Fibroblast of gingiva (primary cell): Measurements from ENCODE around the gene F8.

ENCODE experiments used
- DNase-seq: peaks from one replicate; pipeline ENCODE4 v3.0.0-alpha.2; 2011; ENCODE audit warnings: low read depth

The F8 gene

DNA sequence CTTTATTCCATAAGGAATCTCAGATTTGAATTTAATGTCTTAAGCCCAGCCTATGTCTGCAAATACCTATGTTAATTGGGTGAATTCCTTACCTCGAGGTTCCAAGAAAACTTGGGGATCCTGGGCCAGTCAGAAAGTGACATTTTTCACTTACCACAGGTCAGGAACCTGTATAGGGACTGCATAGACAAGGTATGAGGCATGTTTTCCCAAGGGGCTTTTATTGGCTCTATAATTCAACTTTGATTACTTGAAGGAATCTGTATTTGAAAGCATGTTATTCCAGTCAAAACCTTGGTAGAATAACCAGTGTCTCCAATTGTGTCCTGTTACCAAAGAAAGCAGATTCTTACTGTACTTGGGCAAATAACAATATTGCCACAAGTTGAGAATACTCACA, 208.7 kb downstream of the F8 start:
- DNase-seq = no peak

DNA sequence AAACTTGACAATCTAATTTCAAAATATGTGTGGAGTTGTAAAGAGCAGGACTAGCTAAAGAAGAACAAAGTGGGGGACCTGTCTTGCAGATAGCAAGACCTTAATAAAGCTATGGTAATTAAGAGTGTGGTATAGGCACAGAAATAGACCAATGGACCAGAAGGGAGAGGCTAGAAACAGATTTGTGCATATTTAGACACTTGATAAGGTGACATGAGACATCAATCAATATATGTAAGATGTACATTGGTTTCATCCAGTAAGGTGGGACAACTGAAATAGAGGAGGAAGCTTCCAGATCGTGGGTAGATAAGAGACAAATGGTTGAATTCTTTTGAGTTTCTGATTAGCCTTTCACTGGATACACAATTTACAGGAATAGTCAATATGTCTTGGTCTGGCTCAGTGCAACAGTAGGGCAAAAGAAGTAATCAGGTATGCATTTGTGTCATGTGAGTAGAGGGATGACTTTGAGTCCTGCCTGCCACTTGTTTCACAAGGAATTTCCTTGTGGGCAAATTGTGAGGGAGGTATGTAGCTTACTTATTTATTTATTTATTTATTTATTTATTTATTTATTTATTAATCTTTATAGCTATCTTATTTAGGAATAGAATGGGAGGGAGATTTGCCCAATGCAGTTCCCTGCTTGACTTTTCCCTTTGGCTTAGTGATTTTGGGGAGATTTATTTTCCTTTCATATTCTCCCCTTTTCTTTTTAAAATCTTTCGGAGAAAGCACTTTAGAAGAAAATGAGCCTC, 210.0 kb downstream of the F8 start:
- DNase-seq = no peak

DNA sequence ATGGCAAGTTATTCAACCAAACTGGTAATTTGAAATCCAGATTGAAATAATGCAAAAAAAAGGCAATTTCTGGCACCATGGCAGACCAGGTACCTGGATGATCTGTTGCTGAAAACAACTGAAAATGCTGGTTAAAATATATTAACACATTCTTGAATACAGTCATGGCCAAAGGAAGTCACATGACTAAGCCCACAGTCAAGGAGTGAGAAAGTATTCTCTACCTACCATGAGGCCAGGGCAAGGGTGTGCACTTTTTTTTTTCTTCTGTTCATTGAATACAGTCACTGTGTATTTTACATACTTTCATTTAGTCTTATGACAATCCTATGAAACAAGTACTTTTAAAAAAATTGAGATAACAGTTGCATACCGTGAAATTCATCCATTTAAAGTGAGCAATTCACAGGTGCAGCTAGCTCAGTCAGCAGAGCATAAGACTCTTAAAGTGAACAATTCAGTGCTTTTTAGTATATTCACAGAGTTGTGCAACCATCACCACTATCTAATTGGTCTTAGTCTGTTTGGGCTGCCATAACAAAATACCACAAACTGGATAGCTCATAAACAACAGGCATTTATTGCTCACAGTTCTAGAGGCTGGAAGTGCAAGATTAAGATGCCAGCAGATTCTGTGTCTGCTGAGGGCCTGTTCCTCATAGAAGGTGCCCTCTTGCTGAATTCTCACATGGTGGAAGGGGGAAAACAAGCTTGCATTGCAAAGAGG, 212.4 kb downstream of the F8 start:
- no peak for DNase-seq

DNA sequence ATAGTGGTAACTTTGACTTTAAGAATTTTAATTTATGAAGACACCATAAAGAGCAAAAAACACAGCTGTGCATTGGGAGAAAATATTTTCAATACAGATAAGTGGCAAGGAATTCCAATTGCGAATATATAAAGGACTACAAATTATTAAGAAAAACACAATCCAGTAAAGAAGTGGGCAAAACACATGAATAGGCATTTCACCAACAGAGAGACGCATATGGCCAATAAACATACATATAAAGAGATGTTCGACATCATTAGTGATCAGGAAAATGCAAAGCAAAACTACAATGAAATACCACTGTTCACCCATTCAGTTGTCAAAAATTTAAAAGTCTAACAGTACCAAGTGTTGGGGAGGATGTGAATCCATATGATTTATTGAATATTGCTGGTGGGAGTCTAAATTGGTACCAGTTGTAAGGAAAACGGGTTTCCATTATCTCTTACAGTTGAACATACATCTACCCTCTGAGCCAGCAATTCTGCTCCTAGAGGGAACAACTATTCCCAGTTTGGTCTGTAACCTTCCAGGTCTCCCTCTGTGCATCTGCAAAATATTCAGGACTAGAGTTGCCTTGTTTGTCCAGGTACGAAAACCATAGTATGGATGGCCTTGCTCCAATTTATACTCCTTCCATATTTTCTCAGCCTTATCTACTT, 215.6 kb downstream of the F8 start:
- DNase-seq = no peak

DNA sequence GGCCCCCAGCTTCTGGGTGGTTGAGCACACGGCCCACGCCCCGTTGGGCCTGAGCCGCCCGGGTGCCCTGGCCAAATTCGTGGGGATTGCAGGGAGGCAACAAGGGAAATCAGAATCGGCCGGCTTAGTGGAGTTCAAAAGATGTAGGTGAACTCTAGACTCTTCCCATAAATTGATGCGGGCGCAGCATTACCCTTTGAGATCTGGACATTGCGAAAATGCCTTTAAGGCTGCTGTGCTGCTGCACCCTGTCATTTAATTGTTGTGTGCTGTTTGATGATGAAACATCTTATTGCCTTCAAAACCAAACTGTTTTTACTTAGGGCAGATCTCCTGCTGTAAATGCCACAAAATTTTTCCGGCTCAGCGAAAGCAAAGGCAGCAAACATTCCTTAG, 216.8 kb downstream of the F8 start:
- DNase-seq = peak; percentile 63

DNA sequence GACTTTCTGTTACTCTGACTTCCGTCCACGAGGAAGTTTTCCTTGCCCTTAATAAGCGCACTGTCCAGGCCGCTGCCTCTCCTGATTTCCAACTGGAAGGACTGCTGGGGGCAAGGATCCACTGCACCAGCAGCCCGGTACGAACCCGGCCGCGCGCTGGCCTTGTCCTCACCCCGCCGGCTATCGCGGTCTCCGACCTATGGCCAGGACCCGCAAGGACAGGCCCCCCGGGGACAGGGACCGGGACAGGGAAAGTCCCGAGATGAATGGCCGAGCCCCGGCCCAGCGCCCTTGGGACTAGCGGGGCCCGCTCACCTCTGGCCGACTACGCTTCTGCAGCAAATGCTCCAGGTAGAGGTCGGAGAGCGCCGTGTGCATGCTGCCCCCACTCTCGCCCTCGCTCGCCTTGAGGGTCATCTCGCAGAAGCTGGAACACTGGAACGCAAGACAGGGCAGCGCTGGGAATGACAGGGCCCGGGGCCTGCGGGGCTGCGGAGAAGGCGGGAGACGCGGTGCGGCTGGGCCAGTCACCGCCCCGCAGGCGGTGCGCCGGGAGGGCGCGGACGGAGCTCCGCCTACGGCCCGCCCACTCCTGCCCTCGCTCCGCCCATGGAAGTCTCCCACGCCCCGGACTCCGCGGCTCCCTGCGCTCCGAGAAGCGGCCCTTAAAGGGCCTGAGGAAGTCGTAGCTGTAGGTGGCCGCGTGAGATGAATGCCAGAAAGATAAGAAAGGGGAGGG, 217.4 kb downstream of the F8 start, which contains the start of gene MPP1:
Gene MPP1, minus strand, starts transcription at position 529 of the 739 bp plus-strand sequence. Its CDS starts 112 bp downstream, at position 417.
- DNase-seq = peak; percentile 68

DNA sequence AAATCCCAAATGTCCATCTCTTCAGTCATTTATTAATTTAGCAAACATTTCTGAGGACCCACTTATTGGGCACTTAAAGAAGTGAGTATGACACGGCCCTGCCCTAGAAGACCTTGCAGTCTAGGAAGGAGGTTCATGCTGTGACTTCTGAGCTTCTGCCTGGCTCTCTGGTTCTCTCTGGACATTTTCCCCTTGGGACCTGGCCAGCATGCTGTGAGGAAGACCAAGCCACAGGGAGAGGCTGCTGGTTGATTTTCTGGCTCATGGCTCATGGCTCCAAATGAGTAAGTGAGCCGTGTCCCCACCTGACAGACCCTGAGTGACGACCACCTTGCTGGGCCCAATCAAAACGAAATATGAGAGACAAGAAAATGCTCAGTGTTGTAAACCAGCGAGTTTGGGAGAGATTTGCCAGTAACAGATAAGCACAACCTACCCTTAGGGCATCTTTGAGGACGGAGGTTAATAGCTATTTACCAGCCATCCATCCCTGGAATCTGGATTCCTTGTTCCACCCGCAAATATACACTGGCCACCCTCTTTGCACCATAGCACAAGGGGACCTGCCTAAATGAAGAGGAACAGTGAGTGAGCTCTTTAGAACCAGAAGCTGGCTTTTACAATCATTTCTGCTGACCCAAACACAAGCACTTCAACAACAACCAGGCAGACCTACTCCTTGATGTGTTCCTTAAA, 218.1 kb downstream of the F8 start:
- DNase-seq = no peak

DNA sequence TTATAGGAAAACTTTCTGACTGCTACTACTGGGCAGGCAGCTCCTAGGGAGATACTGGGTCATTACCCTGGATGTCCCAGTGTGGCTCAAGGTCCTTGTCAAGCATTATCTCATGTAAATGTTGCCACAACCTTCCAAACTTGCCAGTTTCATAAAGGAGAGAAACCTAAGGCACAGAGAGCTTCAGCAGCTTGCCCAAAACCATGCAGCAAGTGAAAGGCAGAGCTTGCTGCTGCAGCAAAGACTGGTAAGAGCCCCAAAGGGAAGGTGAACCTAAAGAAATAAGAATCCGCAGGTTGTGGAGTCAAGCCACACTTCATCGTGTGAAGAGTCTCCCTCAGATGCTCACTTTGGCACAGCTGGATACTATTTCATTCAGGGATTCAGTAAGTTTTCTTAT, 219.6 kb downstream of the F8 start:
- DNase-seq = no peak

DNA sequence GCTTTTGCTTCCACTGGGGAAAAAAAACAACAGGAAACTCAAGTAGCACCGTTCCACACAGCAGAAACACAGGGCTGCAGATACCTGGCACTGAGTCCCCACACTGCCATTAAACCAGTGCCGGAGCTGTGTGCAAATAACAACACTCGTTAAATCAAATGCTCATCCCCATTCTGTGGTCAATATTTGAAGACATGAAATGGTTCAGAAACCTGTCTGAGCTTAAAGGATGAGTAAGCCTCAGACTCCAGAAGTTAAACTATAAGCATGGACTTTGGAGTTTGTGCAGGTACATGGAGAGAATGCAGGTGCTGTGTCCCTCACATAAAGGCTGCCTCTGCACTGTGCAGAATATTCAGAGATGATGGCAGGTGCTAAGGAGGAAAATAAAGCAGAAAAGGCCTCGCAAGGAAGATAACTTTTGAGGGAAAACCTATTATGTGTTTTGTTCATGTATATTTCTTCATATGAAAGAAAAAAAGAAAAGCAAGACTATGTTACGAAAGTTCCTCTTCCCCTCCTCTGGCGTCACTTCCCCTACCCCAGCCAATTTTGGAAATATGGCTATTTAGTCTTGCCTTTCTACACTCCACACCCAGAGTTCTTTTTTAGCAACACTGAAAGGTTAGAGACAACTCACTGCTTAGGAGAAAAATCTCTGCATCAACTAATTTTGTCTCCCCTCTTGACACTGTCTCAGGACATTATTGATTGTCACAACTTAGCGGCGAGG, 221.9 kb downstream of the F8 start:
- no peak for DNase-seq

DNA sequence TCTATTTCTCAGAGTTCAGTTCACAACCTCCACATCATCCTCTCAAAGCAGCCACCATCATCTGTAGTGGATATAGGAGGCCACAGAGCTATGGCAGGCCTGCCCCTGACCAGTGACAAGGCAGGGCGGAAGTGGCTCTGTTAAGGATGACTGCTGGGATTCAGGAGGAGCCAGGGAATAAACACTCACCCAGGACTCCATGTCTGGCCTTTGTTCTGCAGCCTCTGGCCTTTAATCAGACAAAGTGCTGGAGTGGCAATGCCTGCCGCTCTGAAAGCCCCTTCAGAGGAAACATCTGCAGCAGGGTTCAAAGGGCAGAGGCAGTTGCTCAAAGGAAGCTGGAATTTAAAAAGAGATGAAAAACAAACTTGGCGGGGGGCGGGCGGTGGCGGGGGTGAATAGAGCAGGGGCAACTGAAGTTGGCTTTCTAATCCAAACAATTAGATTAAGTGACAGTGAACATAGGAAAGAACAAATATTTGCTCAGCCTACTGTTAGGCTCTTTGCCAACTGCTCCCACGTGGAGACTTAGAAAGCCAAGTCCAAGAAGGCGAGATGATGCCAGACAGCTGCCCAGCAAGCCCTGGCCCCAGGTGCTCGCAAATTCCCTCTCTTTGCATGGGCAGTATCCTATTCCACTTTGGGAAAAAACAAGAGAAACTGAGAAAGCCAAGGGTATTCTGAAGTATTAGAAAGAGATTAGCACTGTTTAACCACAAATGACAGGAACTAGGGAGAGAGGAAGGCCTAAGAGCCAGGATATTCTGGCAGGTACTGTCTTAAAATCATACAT, 222.8 kb downstream of the F8 start:
- DNase-seq = peak; percentile 2

DNA sequence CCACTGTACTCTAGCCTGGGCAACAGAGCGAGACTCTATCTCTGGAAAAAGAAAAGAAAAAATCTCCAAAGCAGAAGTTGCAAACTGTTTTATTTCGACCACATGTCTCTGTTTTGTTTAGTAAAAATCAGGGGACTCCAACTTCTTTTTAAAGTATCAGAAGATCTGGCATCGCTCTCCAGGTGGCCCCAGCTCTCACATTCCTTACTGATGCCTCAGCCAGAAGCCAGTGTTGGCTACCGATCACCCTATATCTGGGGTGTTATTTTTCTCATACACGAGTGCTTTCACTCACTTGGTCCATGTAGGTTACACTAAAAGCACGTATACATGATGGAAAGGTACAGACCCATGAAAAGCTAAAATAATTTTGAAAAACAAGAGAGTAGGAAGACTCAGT, 225.5 kb downstream of the F8 start:
- no peak for DNase-seq

DNA sequence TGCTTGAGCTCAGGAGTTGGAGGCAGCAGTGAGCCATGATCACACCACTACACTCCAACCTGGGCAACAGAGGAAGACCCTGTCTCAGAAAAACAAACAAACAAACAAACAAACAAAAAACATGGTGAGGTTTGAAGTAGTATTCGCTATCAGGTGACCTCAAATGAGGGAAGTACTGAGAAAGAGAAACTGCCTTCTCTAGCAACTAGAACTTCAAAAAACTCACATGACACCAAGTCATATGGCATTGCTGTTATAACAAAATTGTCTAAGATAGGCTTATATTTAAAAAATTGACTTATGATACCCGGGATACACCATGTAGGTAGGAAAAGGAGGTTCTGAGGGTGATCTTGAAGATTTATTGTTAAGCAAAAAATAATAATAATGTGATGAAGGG, 227.5 kb downstream of the F8 start:
- DNase-seq = no peak

DNA sequence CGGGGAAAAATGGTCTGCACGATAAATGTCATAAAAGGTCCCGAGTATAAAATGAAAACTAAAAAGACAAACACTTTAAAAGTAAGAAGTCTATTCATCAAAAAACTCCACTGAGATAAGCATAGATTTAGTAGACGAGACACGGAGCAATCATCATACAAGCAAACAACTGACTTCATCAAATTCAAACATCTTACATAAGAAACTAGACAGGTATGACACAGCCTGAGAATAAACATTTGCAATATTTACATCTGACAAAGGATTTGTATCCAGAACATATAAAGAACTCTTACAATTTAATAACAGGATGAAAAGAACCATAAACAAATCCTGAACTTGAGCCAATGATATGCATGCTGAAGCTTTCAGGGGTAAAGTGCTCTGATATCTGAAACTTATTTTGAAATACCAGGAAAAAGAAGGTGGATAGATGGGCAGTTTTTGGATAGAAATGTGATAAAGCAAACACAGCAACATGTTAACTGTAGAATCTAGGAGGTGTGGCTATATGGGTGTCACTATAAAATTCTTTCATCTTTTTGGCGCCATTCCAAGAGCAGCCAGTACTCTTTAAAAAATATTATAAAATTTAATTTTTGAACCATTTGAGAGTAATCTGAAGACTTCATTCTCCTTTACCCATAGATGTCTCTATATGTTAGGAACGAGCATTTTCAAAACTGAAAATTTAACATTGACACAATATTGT, 229.3 kb downstream of the F8 start:
- no peak for DNase-seq

DNA sequence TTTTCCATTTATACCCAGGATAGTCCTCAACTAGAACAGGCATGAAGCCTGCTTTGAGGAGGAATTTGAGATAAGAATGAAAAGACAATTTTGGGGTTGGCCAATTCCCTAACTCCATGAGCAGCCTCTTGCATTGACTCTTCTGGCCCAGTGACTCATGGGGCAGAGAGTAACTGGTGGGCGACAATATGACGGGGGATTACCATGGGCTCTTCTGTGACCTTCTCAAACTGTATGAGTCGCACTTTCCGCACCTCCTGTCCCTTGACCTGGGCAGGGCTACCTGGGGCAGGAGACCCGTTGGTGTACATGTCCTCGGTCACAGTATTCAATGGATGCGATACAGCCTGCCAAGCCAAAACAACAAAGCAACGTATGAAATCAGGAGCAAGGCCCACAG, 230.6 kb downstream of the F8 start:
- no peak for DNase-seq

DNA sequence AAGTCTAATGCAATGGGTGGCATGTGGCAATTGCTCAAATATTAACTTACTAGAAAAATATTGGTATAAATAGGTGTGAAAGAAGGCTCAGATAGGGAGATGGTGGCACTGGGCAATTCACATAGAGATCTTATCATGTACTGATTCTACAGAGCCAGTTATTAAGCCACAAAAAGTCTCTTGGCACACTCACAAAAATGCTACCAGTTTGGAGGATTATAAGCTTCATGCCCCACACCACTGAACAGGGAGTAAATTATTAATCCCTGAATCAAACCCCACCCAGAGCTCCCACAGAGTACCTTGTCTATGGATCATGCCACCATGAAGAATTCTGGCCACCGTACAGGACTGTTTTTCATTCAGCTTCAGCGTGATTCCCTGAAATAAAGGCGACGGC, 231.1 kb downstream of the F8 start:
- DNase-seq = no peak
